Measurements from ENCODE around the gene HMOX2. TPM values are rescaled to one million over a fixed set of nuclear protein-coding genes. Genes with fewer than 3 reads are reported as not detected.

The HMOX2 gene
- total RNA-seq, 4 donors from 2014 or later: 26.6 to 45.9 (median 44.7) TPM

DNA sequence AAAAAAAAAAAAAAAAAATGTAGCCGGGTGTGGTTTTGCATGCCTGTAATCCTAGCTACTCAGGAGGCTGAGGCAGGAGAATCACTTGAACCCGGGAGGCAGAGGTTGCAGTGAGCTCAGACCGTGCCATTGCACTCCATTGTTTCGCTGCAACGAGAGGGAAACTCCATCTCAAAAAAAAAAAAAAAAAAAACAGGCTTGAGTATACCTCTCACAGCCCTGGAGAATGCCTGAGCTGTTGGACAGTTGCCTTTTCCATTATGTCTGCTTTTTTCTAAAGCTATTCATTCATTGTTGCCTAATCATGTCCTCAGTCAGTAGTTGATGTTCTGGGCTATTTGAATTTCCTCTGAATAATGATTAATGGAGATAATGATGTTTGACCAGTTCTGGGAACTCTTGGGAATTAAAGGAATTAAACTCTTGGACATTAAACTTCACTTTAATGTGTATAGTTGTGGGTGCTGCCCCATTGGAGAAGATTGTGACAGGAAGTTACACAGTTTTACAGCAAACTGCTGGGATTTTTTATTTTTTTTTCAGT is 11.8 kb downstream of the HMOX2 start:
- Histone ChIP-seq H3K27me3 (no peaks in the 10 kb centered on the region), H3K4me1 (peaks cover 6 to 38% (median 22%) of the 10 kb centered on the region in 4 donors), H3K9me3 (no peaks in the 10 kb centered on the region), H3K4me3 (no peak overlapping the region), H3K36me3 (peaks cover 0 to 56% (median 36%) of the 10 kb centered on the region in 4 donors), H3K27ac (replicated peaks in 1 of 4) (peak overlapping the region in 2 of 4 donors; percentile 16 to 37)
- TF ChIP-seq EP300 (IDR thresholded peaks at IDR 0.05) (no peak), POLR2A (IDR thresholded peaks at IDR 0.05; ENCODE audit: low read depth) (no peak), POLR2AphosphoS5 (IDR thresholded peaks at IDR 0.05) (no peak)
- TF ChIP-seq, protein P1, sequence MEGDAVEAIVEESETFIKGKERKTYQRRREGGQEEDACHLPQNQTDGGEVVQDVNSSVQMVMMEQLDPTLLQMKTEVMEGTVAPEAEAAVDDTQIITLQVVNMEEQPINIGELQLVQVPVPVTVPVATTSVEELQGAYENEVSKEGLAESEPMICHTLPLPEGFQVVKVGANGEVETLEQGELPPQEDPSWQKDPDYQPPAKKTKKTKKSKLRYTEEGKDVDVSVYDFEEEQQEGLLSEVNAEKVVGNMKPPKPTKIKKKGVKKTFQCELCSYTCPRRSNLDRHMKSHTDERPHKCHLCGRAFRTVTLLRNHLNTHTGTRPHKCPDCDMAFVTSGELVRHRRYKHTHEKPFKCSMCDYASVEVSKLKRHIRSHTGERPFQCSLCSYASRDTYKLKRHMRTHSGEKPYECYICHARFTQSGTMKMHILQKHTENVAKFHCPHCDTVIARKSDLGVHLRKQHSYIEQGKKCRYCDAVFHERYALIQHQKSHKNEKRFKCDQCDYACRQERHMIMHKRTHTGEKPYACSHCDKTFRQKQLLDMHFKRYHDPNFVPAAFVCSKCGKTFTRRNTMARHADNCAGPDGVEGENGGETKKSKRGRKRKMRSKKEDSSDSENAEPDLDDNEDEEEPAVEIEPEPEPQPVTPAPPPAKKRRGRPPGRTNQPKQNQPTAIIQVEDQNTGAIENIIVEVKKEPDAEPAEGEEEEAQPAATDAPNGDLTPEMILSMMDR (IDR thresholded peaks at IDR 0.05): no peak
- intact Hi-C loops (cut with DNase I): no loop called here
- 63% methylated on average over 5 of the region's 5 CpGs for WGBS
- DNase-seq (ENCODE audit: extremely low spot score): no peak

DNA sequence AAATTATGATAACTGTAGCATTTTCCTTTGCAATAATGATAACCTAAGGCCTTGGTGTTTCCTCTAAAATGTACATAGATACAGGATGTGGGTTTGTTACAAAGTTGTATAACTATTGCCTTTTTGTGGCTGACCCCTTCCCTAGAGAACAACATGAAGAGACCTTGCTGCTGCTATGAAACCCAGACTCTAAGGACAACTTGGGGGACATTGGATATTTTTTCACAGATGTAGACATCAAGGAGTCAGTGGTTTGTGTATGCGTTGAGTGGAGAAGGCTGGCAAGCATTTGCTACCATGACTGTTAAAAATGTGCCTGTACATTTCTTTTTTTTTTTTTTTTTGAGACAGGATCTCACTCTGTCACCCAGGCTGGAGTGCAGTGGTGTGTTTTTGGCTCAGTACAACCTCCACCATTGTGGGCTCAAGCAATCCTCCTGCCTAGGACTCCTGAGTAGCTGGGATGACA is 12.3 kb downstream of the HMOX2 start:
- Histone ChIP-seq H3K4me1 (peaks cover 6 to 38% (median 22%) of the 10 kb centered on the region in 4 donors), H3K27ac (replicated peaks in 1 of 4) (peak overlapping the region in 2 of 4 donors; percentile 16 to 30), H3K36me3 (peaks cover 0 to 56% (median 35%) of the 10 kb centered on the region in 4 donors), H3K9me3 (no peaks in the 10 kb centered on the region), H3K4me3 (no peak overlapping the region), H3K27me3 (no peaks in the 10 kb centered on the region)
- WGBS: 63% methylated on average over 1 of the region's 1 CpG
- DNase-seq (ENCODE audit: extremely low spot score): no peak
- intact Hi-C loops (cut with DNase I): no loop called here
- TF ChIP-seq POLR2A (IDR thresholded peaks at IDR 0.05; ENCODE audit: low read depth): no peak
- no peak for TF ChIP-seq POLR2AphosphoS5 (IDR thresholded peaks at IDR 0.05)

DNA sequence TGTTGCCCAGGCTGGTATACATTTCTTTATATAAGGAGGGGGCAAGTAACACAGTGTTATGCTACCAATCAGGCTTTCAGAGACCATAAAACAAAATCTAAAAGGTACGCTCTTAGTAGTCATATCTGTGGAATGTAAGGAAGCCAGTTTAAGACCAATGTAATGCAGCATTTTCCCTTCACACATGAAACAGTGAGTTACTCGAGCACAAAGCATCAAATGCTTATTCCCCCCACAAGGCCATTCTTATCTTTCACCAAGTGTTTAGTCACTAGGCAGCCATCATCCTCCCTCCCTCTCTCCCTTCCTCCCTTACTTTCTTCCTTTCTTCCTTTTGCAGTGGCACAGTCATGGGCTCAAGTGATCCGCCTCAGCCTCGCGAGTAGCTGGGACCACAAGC is 12.8 kb downstream of the HMOX2 start:
- no peaks in the 10 kb centered on the region for H3K27me3 ChIP-seq
- DNase-seq (ENCODE audit: extremely low spot score): no peak
- peak overlapping the region in 1 of 4 donors; percentile 30 for H3K27ac ChIP-seq (replicated peaks in 1 of 4)
- intact Hi-C loops (cut with DNase I): no loop called here
- no peak for TF ChIP-seq EP300 (IDR thresholded peaks at IDR 0.05)
- H3K4me3 ChIP-seq: no peak overlapping the region
- no peaks in the 10 kb centered on the region for H3K9me3 ChIP-seq
- H3K36me3 ChIP-seq: peaks cover 0 to 51% (median 34%) of the 10 kb centered on the region in 4 donors
- H3K4me1 ChIP-seq: peaks cover 6 to 38% (median 22%) of the 10 kb centered on the region in 4 donors
- WGBS: 93% methylated on average over 5 of the region's 5 CpGs

DNA sequence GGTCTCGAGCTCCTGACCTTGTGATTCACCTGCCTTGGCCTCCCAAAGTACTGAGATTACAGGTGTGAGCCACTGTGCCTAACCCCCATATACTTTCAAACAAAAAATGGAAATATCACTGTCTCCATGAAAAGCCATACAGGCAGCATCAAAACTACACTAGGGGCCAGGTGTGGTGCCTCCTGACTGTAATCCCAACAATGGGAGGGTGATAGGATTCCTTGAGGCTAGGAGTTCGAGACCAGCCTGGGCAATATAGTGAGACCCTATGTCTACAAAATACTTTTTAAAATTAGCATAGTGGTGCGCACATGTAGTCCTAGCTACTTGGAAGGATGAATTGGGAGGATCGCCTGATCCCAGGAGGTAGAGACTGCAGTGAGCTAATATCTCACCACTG is 15.7 kb downstream of the HMOX2 start:
- H3K9me3 ChIP-seq: no peaks in the 10 kb centered on the region
- H3K4me3 ChIP-seq: no peak overlapping the region
- WGBS: 97% methylated on average over 4 of the region's 4 CpGs
- H3K4me1 ChIP-seq: peaks cover 0 to 24% (median 14%) of the 10 kb centered on the region in 4 donors
- H3K36me3 ChIP-seq: peaks cover 0 to 42% (median 22%) of the 10 kb centered on the region in 4 donors
- H3K27me3 ChIP-seq: no peaks in the 10 kb centered on the region
- no peak overlapping the region for H3K27ac ChIP-seq (replicated peaks in 1 of 4)
- TF ChIP-seq POLR2AphosphoS5 (IDR thresholded peaks at IDR 0.05) (no peak), EP300 (IDR thresholded peaks at IDR 0.05) (no peak), POLR2A (IDR thresholded peaks at IDR 0.05; ENCODE audit: low read depth) (no peak)
- TF ChIP-seq, protein P1 (IDR thresholded peaks at IDR 0.05): no peak
- no peak for DNase-seq (ENCODE audit: extremely low spot score)
- intact Hi-C loops (cut with DNase I): no loop called here

DNA sequence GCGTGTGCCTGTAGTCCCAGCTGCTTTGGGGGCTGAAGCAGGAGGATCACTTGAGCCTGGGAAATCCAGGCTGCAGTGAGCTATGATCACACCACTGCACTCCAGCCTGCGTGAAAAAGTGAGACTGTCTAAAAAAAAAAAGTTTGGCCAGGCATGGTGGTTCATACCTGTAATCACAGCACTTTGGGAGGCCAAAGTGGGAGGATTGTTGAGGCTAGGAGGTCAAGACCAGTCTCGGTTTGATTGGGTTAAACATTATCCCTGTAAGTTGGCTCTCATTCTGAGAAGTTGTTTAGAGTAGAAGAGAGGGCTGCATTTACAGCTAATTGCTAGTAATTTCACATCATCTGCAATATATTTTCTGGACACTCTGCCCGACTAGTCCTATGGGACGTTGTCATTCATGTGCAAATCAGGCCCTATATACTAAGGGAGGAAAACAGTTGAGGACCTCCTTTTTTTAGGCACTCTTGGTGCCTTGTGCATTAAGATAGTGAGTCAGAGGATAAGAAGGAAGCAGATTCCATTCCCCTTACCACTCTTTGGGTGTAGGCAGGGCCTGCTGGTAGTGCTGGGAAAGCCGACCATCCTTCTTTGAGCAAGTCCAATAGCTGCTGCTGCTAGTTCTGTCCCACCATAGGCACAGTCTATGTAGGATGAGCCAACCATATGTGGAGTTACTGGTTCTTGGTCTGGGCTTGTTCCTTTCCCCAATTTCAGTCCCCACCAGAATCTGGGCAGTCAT is 18.7 kb downstream of the HMOX2 start:
- peaks cover 0 to 23% (median 11%) of the 10 kb centered on the region in 4 donors for H3K36me3 ChIP-seq
- WGBS: 91% methylated on average over 6 of the region's 6 CpGs
- intact Hi-C loops (cut with DNase I): no loop called here
- no peaks in the 10 kb centered on the region for H3K9me3 ChIP-seq
- no peak overlapping the region for H3K27ac ChIP-seq (replicated peaks in 1 of 4)
- no peak overlapping the region for H3K4me3 ChIP-seq
- peaks cover 3 to 13% (median 8%) of the 10 kb centered on the region in 4 donors for H3K4me1 ChIP-seq
- DNase-seq (ENCODE audit: extremely low spot score): no peak
- H3K27me3 ChIP-seq: no peaks in the 10 kb centered on the region
- TF ChIP-seq POLR2A (IDR thresholded peaks at IDR 0.05; ENCODE audit: low read depth): no peak

DNA sequence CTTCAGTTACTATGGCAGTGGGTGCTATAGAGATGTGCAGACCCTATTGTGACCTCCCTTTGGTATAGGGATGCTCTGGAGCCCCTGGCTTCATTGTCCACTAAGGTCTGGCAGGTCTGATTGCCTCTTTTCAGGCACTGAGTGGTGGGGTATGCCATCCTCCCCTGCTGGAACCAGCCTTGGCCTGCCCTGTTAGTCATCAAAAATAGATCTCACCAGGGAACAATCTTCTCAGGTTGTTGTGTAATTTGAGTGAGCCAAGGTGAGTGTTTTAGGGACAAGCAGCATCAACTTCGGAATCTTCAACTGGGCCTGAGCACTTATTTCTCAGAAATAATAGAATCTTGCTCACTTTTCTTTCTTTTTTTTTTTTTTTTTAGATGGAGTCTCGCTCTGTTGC is 19.6 kb downstream of the HMOX2 start:
- Histone ChIP-seq H3K4me3 (no peak overlapping the region), H3K9me3 (no peaks in the 10 kb centered on the region), H3K27me3 (no peaks in the 10 kb centered on the region), H3K4me1 (peaks cover 11 to 21% (median 17%) of the 10 kb centered on the region in 4 donors), H3K27ac (replicated peaks in 1 of 4) (no peak overlapping the region), H3K36me3 (peaks cover 0 to 18% (median 7%) of the 10 kb centered on the region in 4 donors)
- 95% methylated on average over 2 of the region's 2 CpGs for WGBS
- intact Hi-C loops (cut with DNase I): no loop called here
- no peak for DNase-seq (ENCODE audit: extremely low spot score)
- no peak for TF ChIP-seq EP300 (IDR thresholded peaks at IDR 0.05)
- no peak for TF ChIP-seq POLR2A (IDR thresholded peaks at IDR 0.05; ENCODE audit: low read depth)
- TF ChIP-seq, protein P1 (IDR thresholded peaks at IDR 0.05): no peak
- no peak for TF ChIP-seq POLR2AphosphoS5 (IDR thresholded peaks at IDR 0.05)

Data from esophagus muscularis mucosa (tissue), 4 donors.